Immature natural killer cell (primary cell): ENCODE results near the gene RPL19. TPM values are rescaled to one million over a fixed set of nuclear protein-coding genes. Genes with fewer than 3 reads are reported as not detected.
A peak's percentile ranks its signal among the peaks of the same experiment; 100 is the strongest.

ENCODE experiments used
- DNase-seq, 3 donors: peaks; one replicate each; pipeline ENCODE4 v3.0.0; 2022; ENCODE audit warnings: mixed read lengths in 1 of 3
- H3K27ac Mint-ChIP-seq, 6 donors: one replicate each; pipeline ENCODE4 v1.8.0; 2020; ENCODE audit warnings: mixed read lengths in 6 of 6, mild to moderate bottlenecking in 5 of 6, inconsistent platforms in 4 of 6, moderate library complexity in 3 of 6
- H3K27me3 Mint-ChIP-seq, 3 donors: one replicate each; pipeline ENCODE4 v1.8.0; 2020 to 2021; ENCODE audit warnings: low read depth in 3 of 3, mild to moderate bottlenecking in 3 of 3, mixed read lengths in 3 of 3, moderate library complexity in 3 of 3, inconsistent platforms in 1 of 3
- H3K36me3 Mint-ChIP-seq, 3 donors: one replicate each; pipeline ENCODE4 v1.8.0; 2020; ENCODE audit warnings: mixed read lengths in 3 of 3, inconsistent platforms in 2 of 3, mild to moderate bottlenecking in 2 of 3
- H3K4me1 Mint-ChIP-seq, 2 donors: one replicate each; pipeline ENCODE4 v1.8.0; 2020; ENCODE audit warnings: inconsistent platforms in 2 of 2, mild to moderate bottlenecking in 2 of 2, mixed read lengths in 2 of 2, moderate library complexity in 1 of 2
- H3K4me3 Mint-ChIP-seq, 5 donors: one replicate each; pipeline ENCODE4 v1.8.0; 2020; ENCODE audit warnings: mild to moderate bottlenecking in 5 of 5, mixed read lengths in 5 of 5, inconsistent platforms in 3 of 5, moderate library complexity in 3 of 5
- H3K9me3 Mint-ChIP-seq, 6 donors: one replicate each; pipeline ENCODE4 v1.8.0; 2020; ENCODE audit warnings: mild to moderate bottlenecking in 6 of 6, mixed read lengths in 6 of 6, inconsistent platforms in 4 of 6, moderate library complexity in 3 of 6
- polyA plus RNA-seq, 3 donors: library from polyadenylated mRNA; unstranded; fragments of 300-500 nt; fragmentation: Illumina TruSeq; gene quantifications; one replicate each; pipeline ENCODE4 v1.2.3, GENCODE V29; 2021

RPL19 gene
- polyA plus RNA-seq, result 1,000 to 10,000 TPM; 1,129 to 1,798 (median 1,451) TPM

GRCh38 chr17:39200070-39200879, at the start of gene RPL19:
Gene RPL19, plus strand, starts transcription at chr17:39200283. Its CDS starts 62 bp downstream, at chr17:39200345.
- Mint-ChIP-seq H3K4me3 (peak within 1 kb of the TSS; percentile 91 to 96 (median 93)), H3K9me3 (no peaks in the 10 kb centered on the region), H3K4me1 (peaks cover 56 to 64% of the 10 kb centered on the region in 2 donors), H3K27me3 (peaks cover 10 to 16% (median 15%) of the 10 kb centered on the region in 3 donors), H3K36me3 (peaks cover 13 to 31% (median 15%) of the 10 kb centered on the region in 3 donors), H3K27ac (peak within 1 kb of the TSS; percentile 99 to 100 (median 100))
- DNase-seq, result peak; percentile 88 to 93 (median 92)

GRCh38 chr17:39150795-39151149, 49.3 kb upstream of the RPL19 start:
- Mint-ChIP-seq H3K36me3 (peaks cover 0 to 5% (median 3%) of the 10 kb centered on the region in 3 donors), H3K9me3 (peaks cover 0 to 6% (median 0%) of the 10 kb centered on the region in 6 donors), H3K4me1 (peaks cover 45 to 55% of the 10 kb centered on the region in 2 donors), H3K27me3 (peaks cover 33 to 47% (median 37%) of the 10 kb centered on the region in 3 donors), H3K27ac (peak overlapping the region in 2 of 6 donors; percentile 56 to 78), H3K4me3 (peak overlapping the region; percentile 76 to 89 (median 78))
- DNase-seq, result no peak

GRCh38 chr17:39151150-39151942, 48.7 kb upstream of the RPL19 start, which contains the start of gene PLXDC1:
Gene PLXDC1, minus strand, starts transcription at chr17:39151637. Its CDS starts 200 bp downstream, at chr17:39151437.
- DNase-seq, result peak; percentile 23 to 29 (median 28)
- Mint-ChIP-seq H3K36me3 (peaks cover 0 to 5% (median 3%) of the 10 kb centered on the region in 3 donors), H3K27me3 (peaks cover 33 to 48% (median 37%) of the 10 kb centered on the region in 3 donors), H3K27ac (peak within 1 kb of the TSS; percentile 66 to 98 (median 94)), H3K4me1 (peaks cover 45 to 55% of the 10 kb centered on the region in 2 donors), H3K9me3 (peaks cover 0 to 6% (median 0%) of the 10 kb centered on the region in 6 donors), H3K4me3 (peak within 1 kb of the TSS; percentile 97 to 100 (median 98))

- H3K4me3 Mint-ChIP-seq, result peak overlapping the region; percentile 97 to 100 (median 98)
- peak in 1 of 3 donors; percentile 13 for DNase-seq
- peak overlapping the region; percentile 66 to 98 (median 94) for H3K27ac Mint-ChIP-seq
- peaks cover 0 to 5% (median 3%) of the 10 kb centered on the region in 3 donors for H3K36me3 Mint-ChIP-seq
- peaks cover 37 to 49% (median 39%) of the 10 kb centered on the region in 3 donors for H3K27me3 Mint-ChIP-seq
- H3K4me1 Mint-ChIP-seq, result peaks cover 45 to 55% of the 10 kb centered on the region in 2 donors
- peaks cover 0 to 6% (median 0%) of the 10 kb centered on the region in 6 donors for H3K9me3 Mint-ChIP-seq
These were observed 47.9 kb upstream of the RPL19 start for GRCh38 chr17:39151943-39152818.

- H3K4me1 Mint-ChIP-seq, result peaks cover 45 to 53% of the 10 kb centered on the region in 2 donors
- peaks cover 35 to 49% (median 39%) of the 10 kb centered on the region in 3 donors for H3K27me3 Mint-ChIP-seq
- H3K4me3 Mint-ChIP-seq, result peak overlapping the region; percentile 97 to 100 (median 98)
- DNase-seq, result peak; percentile 89 to 92 (median 89)
- peaks cover 0 to 5% (median 0%) of the 10 kb centered on the region in 3 donors for H3K36me3 Mint-ChIP-seq
- peak overlapping the region; percentile 87 to 98 (median 94) for H3K27ac Mint-ChIP-seq
- peaks cover 0 to 6% (median 0%) of the 10 kb centered on the region in 6 donors for H3K9me3 Mint-ChIP-seq
These were observed 46.5 kb upstream of the RPL19 start for GRCh38 chr17:39153599-39154051.

GRCh38 chr17:39155654-39156053, 44.4 kb upstream of the RPL19 start:
- Mint-ChIP-seq H3K27ac (no peak overlapping the region), H3K36me3 (peaks cover 0 to 5% (median 0%) of the 10 kb centered on the region in 3 donors), H3K27me3 (peaks cover 31 to 42% (median 35%) of the 10 kb centered on the region in 3 donors), H3K9me3 (peaks cover 0 to 6% (median 0%) of the 10 kb centered on the region in 6 donors), H3K4me3 (peak overlapping the region in 4 of 5 donors; percentile 30 to 97 (median 38)), H3K4me1 (peaks cover 30 to 35% of the 10 kb centered on the region in 2 donors)
- DNase-seq, result no peak

- peak overlapping the region in 1 of 6 donors; percentile 30 for H3K27ac Mint-ChIP-seq
- peaks cover 0 to 5% (median 0%) of the 10 kb centered on the region in 3 donors for H3K36me3 Mint-ChIP-seq
- H3K4me1 Mint-ChIP-seq, result peaks cover 29 to 30% of the 10 kb centered on the region in 2 donors
- no peak overlapping the region for H3K4me3 Mint-ChIP-seq
- no peak for DNase-seq
- peaks cover 0 to 6% (median 0%) of the 10 kb centered on the region in 6 donors for H3K9me3 Mint-ChIP-seq
- H3K27me3 Mint-ChIP-seq, result peaks cover 31 to 42% (median 35%) of the 10 kb centered on the region in 3 donors
These were observed 43.6 kb upstream of the RPL19 start for GRCh38 chr17:39156491-39156890.

GRCh38 chr17:39158623-39159022, 41.5 kb upstream of the RPL19 start:
- Mint-ChIP-seq H3K4me3 (no peak overlapping the region), H3K4me1 (peaks cover 9 to 10% of the 10 kb centered on the region in 2 donors), H3K36me3 (peaks cover 0 to 5% (median 0%) of the 10 kb centered on the region in 3 donors), H3K27ac (peak overlapping the region in 1 of 6 donors; percentile 35), H3K27me3 (peaks cover 19 to 26% (median 24%) of the 10 kb centered on the region in 3 donors), H3K9me3 (peaks cover 0 to 4% (median 0%) of the 10 kb centered on the region in 6 donors)
- no peak for DNase-seq

GRCh38 chr17:39161962-39162361, 38.1 kb upstream of the RPL19 start:
- Mint-ChIP-seq H3K4me3 (no peak overlapping the region), H3K36me3 (no peaks in the 10 kb centered on the region), H3K4me1 (peaks cover 21 to 23% of the 10 kb centered on the region in 2 donors), H3K27me3 (peaks cover 0 to 8% (median 0%) of the 10 kb centered on the region in 3 donors), H3K27ac (no peak overlapping the region), H3K9me3 (no peaks in the 10 kb centered on the region)
- DNase-seq, result no peak

GRCh38 chr17:39164675-39165143, 35.4 kb upstream of the RPL19 start:
- peak overlapping the region; percentile 43 to 84 (median 78) for H3K27ac Mint-ChIP-seq
- no peaks in the 10 kb centered on the region for H3K36me3 Mint-ChIP-seq
- H3K4me3 Mint-ChIP-seq, result peak overlapping the region; percentile 90 to 95 (median 92)

GRCh38 chr17:39165178-39165840, 34.8 kb upstream of the RPL19 start:
- H3K27me3 Mint-ChIP-seq, result peaks cover 2 to 7% (median 3%) of the 10 kb centered on the region in 3 donors
- H3K4me1 Mint-ChIP-seq, result peaks cover 35 to 42% of the 10 kb centered on the region in 2 donors
- DNase-seq, result no peak
- no peaks in the 10 kb centered on the region for H3K36me3 Mint-ChIP-seq
- no peaks in the 10 kb centered on the region for H3K9me3 Mint-ChIP-seq
- H3K27ac Mint-ChIP-seq, result peak overlapping the region; percentile 43 to 84 (median 78)
- peak overlapping the region; percentile 90 to 95 (median 92) for H3K4me3 Mint-ChIP-seq

More at GRCh38 chr17:39164675-39165143, 35.4 kb upstream of the RPL19 start:
- Mint-ChIP-seq H3K27me3 (peaks cover 2 to 7% (median 3%) of the 10 kb centered on the region in 3 donors), H3K4me1 (peaks cover 35 to 42% of the 10 kb centered on the region in 2 donors), H3K9me3 (no peaks in the 10 kb centered on the region)
- DNase-seq, result peak; percentile 80 to 86 (median 84)
